Measurements from ENCODE around the gene TSPYL2.

TSPYL2 gene

GRCh38 chrX:53078943-53079342, 3.2 kb upstream of the TSPYL2 start:
- TF ChIP-seq CTCF (IDR thresholded peaks at IDR 0.05; ENCODE audit: insufficient read depth, low read depth, low read length, missing control alignments), result no peak
- no peak for DNase-seq (ENCODE audit: low read depth)
- H3K4me3 ChIP-seq (ENCODE audit: low read length), result no peak overlapping the region

GRCh38 chrX:53080628-53081580, 1.3 kb upstream of the TSPYL2 start:
- no peak for TF ChIP-seq CTCF (IDR thresholded peaks at IDR 0.05; ENCODE audit: insufficient read depth, low read depth, low read length, missing control alignments)
- no peak overlapping the region for H3K4me3 ChIP-seq (ENCODE audit: low read length)
- no peak for DNase-seq (ENCODE audit: low read depth)

GRCh38 chrX:53082773-53083616, 828 bp downstream of the TSPYL2 start:
- no peak for TF ChIP-seq CTCF (IDR thresholded peaks at IDR 0.05; ENCODE audit: insufficient read depth, low read depth, low read length, missing control alignments)
- DNase-seq (ENCODE audit: low read depth), result no peak
- peak overlapping the region; percentile 61 for H3K4me3 ChIP-seq (ENCODE audit: low read length)

- no peak for TF ChIP-seq CTCF (IDR thresholded peaks at IDR 0.05; ENCODE audit: insufficient read depth, low read depth, low read length, missing control alignments)
- H3K4me3 ChIP-seq (ENCODE audit: low read length), result no peak overlapping the region
- DNase-seq (ENCODE audit: low read depth), result no peak
These were observed 1.9 kb downstream of the TSPYL2 start for GRCh38 chrX:53084043-53084570.

- DNase-seq (ENCODE audit: low read depth), result no peak
- no peak for TF ChIP-seq CTCF (IDR thresholded peaks at IDR 0.05; ENCODE audit: insufficient read depth, low read depth, low read length, missing control alignments)
These were observed 2.7 kb downstream of the TSPYL2 start for GRCh38 chrX:53084863-53085262.

GRCh38 chrX:53085661-53086229, 3.6 kb downstream of the TSPYL2 start:
- H3K4me3 ChIP-seq (ENCODE audit: low read length), result no peak overlapping the region
- no peak for DNase-seq (ENCODE audit: low read depth)

More at GRCh38 chrX:53084863-53085262, 2.7 kb downstream of the TSPYL2 start:
- no peak overlapping the region for H3K4me3 ChIP-seq (ENCODE audit: low read length)

More at GRCh38 chrX:53085661-53086229, 3.6 kb downstream of the TSPYL2 start:
- no peak for TF ChIP-seq CTCF (IDR thresholded peaks at IDR 0.05; ENCODE audit: insufficient read depth, low read depth, low read length, missing control alignments)

Measured in epithelial cell of esophagus (primary cell).